ENCODE measurements around the gene WDR5. TPM values are rescaled to one million over a fixed set of nuclear protein-coding genes. Genes with fewer than 3 reads are reported as not detected.
"Not testable (repeated sequence)": the region's sequence is repeated elsewhere in the genome, so short reads cannot be mapped to it uniquely, and the experiment has no call there.

The WDR5 gene
- total and polyA plus RNA-seq, 4 experiments from 2014 or later, result 14.6 to 32.7 (median 23.4) TPM

DNA sequence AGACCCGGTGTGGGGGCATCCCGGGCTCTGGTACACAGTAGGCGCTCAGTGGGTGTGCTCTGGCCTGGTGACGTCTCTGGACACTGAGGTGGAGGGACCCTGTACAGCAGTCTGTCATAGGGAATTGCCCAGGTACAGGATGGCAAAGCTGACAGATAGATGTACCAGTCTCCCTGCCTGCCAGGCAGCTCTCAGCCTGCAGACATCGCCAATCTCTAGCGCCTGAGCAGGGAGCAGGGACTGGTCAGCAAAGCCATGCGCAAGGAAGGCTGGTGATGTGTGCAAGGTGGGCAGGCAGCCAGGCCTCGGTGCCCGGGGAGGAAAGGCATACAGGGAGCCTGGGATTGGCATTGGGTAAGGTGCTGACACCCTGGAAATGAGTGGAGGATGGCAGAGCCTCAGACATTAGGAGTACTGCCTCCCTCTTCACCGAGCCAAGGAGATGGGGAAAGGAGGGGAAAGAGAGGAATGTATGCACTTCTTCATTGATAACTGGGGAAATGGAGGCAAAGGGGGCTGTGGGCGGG, 34.2 kb upstream of the WDR5 start:
- POLR2A ChIA-PET (ENCODE audit: partially characterized antibody), result no interaction called here
- Histone ChIP-seq H3K36me3 (ENCODE audit: insufficient read depth, low read length) (no peaks in the 10 kb centered on the region), H3K9me3 (ENCODE audit: control insufficient read depth in 1 of 2, low read length in 2 of 2) (no peaks in the 10 kb centered on the region), H3K4me3 (ENCODE audit: low read length in 2 of 2) (no peak overlapping the region), H3K4me1 (ENCODE audit: insufficient read depth, low read length) (no peaks in the 10 kb centered on the region), H3K27me3 (ENCODE audit: insufficient read depth, low read length) (no peaks in the 10 kb centered on the region), H3K27ac (ENCODE audit: low read depth, low read length) (no peak overlapping the region)
- CTCF ChIA-PET (ENCODE audit: partially characterized antibody), result no interaction called here
- H3K4me1 Mint-ChIP-seq, result peaks cover 0 to 3% (median 0%) of the 10 kb centered on the region in 4 donors
- intact Hi-C loops (cut with micrococcal nuclease), result no loop called here
- peaks cover 15 to 21% of the 10 kb centered on the region in 2 donors for H3K27me3 Mint-ChIP-seq
- no peak overlapping the region for H3K27ac Mint-ChIP-seq
- no peaks in the 10 kb centered on the region for H3K36me3 Mint-ChIP-seq
- no peak overlapping the region for H3K4me3 Mint-ChIP-seq
- DNase-seq, result no peak
- peaks cover 0 to 3% (median 0%) of the 10 kb centered on the region in 8 donors for H3K9me3 Mint-ChIP-seq

DNA sequence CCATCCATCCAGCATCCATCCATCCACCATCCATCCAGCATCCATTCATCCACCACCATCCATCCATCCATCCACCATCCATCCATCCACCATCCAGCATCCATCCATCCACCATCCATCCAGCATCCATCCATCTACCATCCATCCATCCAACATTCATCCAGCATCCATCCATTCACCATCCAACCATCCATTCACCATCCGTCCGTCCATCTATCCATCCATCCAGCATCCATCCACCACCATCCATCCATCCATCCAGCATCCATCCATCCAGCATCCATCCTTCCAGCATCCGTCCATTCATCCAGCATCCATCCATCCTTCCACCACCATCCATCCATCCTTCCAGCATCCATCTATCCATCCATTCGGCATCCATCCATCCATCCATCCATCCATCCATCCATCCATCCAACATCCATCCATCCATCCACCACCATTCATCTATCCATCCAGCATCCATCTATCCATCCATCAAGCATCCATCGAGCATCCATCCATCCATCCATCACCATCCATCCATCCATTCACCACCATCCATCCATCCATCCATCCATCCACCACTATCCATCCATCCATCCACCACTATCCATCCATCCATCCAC, 32.4 kb upstream of the WDR5 start:
- Mint-ChIP-seq H3K9me3 (peaks cover 0 to 3% (median 0%) of the 10 kb centered on the region in 8 donors), H3K27ac (peak overlapping the region in 2 of 7 donors; percentile 14 to 24), H3K4me1 (peaks cover 0 to 3% (median 0%) of the 10 kb centered on the region in 4 donors), H3K4me3 (no peak overlapping the region), H3K36me3 (no peaks in the 10 kb centered on the region), H3K27me3 (peaks cover 14 to 19% of the 10 kb centered on the region in 2 donors)
- no peaks in the 10 kb centered on the region for H3K27me3 ChIP-seq (ENCODE audit: insufficient read depth, low read length)
- ChIA-PET CTCF (ENCODE audit: partially characterized antibody) (no interaction called here), POLR2A (ENCODE audit: partially characterized antibody) (no interaction called here)
- no peaks in the 10 kb centered on the region for H3K4me1 ChIP-seq (ENCODE audit: insufficient read depth, low read length)
- intact Hi-C loops (cut with micrococcal nuclease), result no loop called here
- H3K27ac ChIP-seq (ENCODE audit: low read depth, low read length), result no peak overlapping the region
- DNase-seq, result no peak
- H3K4me3 ChIP-seq (ENCODE audit: low read length in 2 of 2), result no peak overlapping the region
- H3K36me3 ChIP-seq (ENCODE audit: insufficient read depth, low read length), result no peaks in the 10 kb centered on the region
- no peaks in the 10 kb centered on the region for H3K9me3 ChIP-seq (ENCODE audit: control insufficient read depth in 1 of 2, low read length in 2 of 2)

DNA sequence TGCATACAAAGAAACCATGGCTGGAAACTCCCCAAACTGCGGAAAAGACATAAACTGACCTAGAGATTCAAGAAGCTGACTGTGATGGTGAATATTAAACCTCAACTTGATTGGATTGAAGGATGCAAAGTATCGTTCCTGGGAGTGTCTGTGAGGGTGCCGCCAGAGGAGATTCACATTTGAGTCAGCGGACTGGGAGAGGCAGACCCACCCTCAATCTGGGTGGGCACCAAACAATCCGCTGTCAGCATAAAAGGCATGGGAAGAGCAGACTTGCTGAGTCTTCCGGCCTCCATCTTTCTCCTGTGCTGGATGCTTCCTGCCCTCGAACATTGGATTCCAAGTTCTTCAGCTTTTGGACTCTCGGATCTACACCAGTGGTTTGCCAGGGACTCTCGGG, 24.8 kb upstream of the WDR5 start:
- no peak overlapping the region for H3K4me3 Mint-ChIP-seq
- no peak for DNase-seq
- ChIA-PET POLR2A (ENCODE audit: partially characterized antibody) (no interaction called here), CTCF (ENCODE audit: partially characterized antibody) (no interaction called here)
- intact Hi-C loops (cut with micrococcal nuclease), result no loop called here
- H3K36me3 Mint-ChIP-seq, result no peaks in the 10 kb centered on the region
- no peaks in the 10 kb centered on the region for H3K9me3 ChIP-seq (ENCODE audit: control insufficient read depth in 1 of 2, low read length in 2 of 2)
- no peaks in the 10 kb centered on the region for H3K4me1 Mint-ChIP-seq
- H3K27me3 Mint-ChIP-seq, result no peaks in the 10 kb centered on the region
- no peak overlapping the region for H3K4me3 ChIP-seq (ENCODE audit: low read length in 2 of 2)
- H3K27ac Mint-ChIP-seq, result no peak overlapping the region
- no peaks in the 10 kb centered on the region for H3K4me1 ChIP-seq (ENCODE audit: insufficient read depth, low read length)
- no peaks in the 10 kb centered on the region for H3K36me3 ChIP-seq (ENCODE audit: insufficient read depth, low read length)
- H3K27ac ChIP-seq (ENCODE audit: low read depth, low read length), result no peak overlapping the region
- no peaks in the 10 kb centered on the region for H3K27me3 ChIP-seq (ENCODE audit: insufficient read depth, low read length)
- H3K9me3 Mint-ChIP-seq, result no peaks in the 10 kb centered on the region

DNA sequence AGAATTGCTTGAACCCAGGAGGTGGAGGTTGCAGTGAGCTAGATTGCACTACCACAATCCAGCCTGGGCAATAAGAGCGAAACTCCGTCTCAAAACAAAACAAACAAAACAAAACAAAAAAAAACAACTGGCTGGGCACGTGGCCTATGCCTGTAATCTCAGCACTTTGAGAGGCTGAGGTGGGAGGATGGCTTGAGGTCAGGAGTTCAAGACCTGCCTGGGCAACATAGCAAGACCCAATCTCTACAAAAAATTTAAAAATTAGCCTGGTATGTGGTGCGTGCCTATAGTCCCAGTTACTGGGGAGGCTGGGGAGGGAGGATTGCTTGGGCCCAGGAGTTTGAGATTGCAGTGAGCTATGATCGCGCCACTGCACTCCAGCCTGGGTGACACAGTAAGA, 23.3 kb upstream of the WDR5 start:
- POLR2A ChIA-PET (ENCODE audit: partially characterized antibody), result no interaction called here
- CTCF ChIA-PET (ENCODE audit: partially characterized antibody), result no interaction called here
- H3K4me3 Mint-ChIP-seq, result no peak overlapping the region
- no peak overlapping the region for H3K27ac ChIP-seq (ENCODE audit: low read depth, low read length)
- no peaks in the 10 kb centered on the region for H3K36me3 Mint-ChIP-seq
- H3K27me3 ChIP-seq (ENCODE audit: insufficient read depth, low read length), result no peaks in the 10 kb centered on the region
- no peaks in the 10 kb centered on the region for H3K9me3 Mint-ChIP-seq
- H3K27me3 Mint-ChIP-seq, result no peaks in the 10 kb centered on the region
- DNase-seq, result no peak
- H3K4me3 ChIP-seq (ENCODE audit: low read length in 2 of 2), result no peak overlapping the region
- no peaks in the 10 kb centered on the region for H3K36me3 ChIP-seq (ENCODE audit: insufficient read depth, low read length)
- H3K9me3 ChIP-seq (ENCODE audit: control insufficient read depth in 1 of 2, low read length in 2 of 2), result no peaks in the 10 kb centered on the region
- H3K4me1 Mint-ChIP-seq, result no peaks in the 10 kb centered on the region
- no peaks in the 10 kb centered on the region for H3K4me1 ChIP-seq (ENCODE audit: insufficient read depth, low read length)
- no peak overlapping the region for H3K27ac Mint-ChIP-seq
- intact Hi-C loops (cut with micrococcal nuclease), result no loop called here

DNA sequence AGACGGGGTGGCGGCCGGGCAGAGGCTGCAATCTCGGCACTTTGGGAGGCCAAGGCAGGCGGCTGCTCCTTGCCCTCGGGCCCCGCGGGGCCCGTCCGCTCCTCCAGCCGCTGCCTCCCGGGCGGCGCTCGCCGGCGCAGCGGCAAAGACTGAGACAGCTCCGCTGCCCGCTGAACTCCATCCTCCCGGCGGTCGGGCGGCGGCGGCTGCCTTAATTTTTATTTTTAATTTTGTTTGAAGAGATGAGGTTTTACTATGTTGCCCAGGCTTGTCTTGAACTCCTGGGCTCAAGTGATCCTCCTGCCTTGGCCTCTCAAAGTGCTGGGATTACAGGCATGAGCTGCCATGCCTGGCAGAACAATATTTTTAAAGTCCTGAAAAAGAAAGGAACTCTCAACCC, 16.9 kb upstream of the WDR5 start:
- H3K36me3 Mint-ChIP-seq; DNase-seq; CTCF ChIA-PET (ENCODE audit: partially characterized antibody); H3K27ac ChIP-seq (ENCODE audit: low read depth, low read length); POLR2A ChIA-PET (ENCODE audit: partially characterized antibody); H3K27me3 Mint-ChIP-seq; H3K9me3 ChIP-seq (ENCODE audit: control insufficient read depth in 1 of 2, low read length in 2 of 2); H3K9me3 Mint-ChIP-seq; H3K4me1 Mint-ChIP-seq; intact Hi-C loops (cut with micrococcal nuclease); H3K27me3 ChIP-seq (ENCODE audit: insufficient read depth, low read length); H3K4me3 ChIP-seq (ENCODE audit: low read length in 2 of 2); H3K27ac Mint-ChIP-seq; H3K4me1 ChIP-seq (ENCODE audit: insufficient read depth, low read length); H3K36me3 ChIP-seq (ENCODE audit: insufficient read depth, low read length); H3K4me3 Mint-ChIP-seq: not testable (repeated sequence)

DNA sequence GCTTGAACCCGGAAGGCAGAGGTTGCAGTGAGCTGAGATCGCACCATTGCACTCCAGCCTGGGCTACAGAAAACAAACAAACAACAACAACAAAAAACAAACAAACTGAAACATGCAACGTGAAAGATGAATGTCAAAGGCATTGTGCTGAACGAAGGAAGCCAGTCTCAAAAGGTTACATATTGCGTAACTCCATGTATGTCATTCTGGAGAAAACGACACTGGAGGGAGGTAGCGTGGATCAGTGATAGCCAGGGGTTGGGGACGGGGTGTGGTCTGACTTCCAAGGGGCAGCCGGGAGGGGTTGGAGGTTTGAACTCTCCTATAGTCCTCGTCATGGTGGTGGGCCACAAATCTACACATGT, 12.1 kb upstream of the WDR5 start:
- Histone ChIP-seq H3K27ac (ENCODE audit: low read depth, low read length) (no peak overlapping the region), H3K9me3 (ENCODE audit: control insufficient read depth in 1 of 2, low read length in 2 of 2) (no peaks in the 10 kb centered on the region), H3K27me3 (ENCODE audit: insufficient read depth, low read length) (no peaks in the 10 kb centered on the region), H3K4me3 (ENCODE audit: low read length in 2 of 2) (no peak overlapping the region), H3K36me3 (ENCODE audit: insufficient read depth, low read length) (no peaks in the 10 kb centered on the region), H3K4me1 (ENCODE audit: insufficient read depth, low read length) (no peaks in the 10 kb centered on the region)
- Mint-ChIP-seq H3K27me3 (no peaks in the 10 kb centered on the region), H3K4me3 (no peak overlapping the region), H3K36me3 (no peaks in the 10 kb centered on the region), H3K9me3 (no peaks in the 10 kb centered on the region), H3K27ac (no peak overlapping the region), H3K4me1 (no peaks in the 10 kb centered on the region)
- intact Hi-C loops (cut with micrococcal nuclease), result no loop called here
- CTCF ChIA-PET (ENCODE audit: partially characterized antibody), result no interaction called here
- DNase-seq, result no peak
- POLR2A ChIA-PET (ENCODE audit: partially characterized antibody), result no interaction called here

DNA sequence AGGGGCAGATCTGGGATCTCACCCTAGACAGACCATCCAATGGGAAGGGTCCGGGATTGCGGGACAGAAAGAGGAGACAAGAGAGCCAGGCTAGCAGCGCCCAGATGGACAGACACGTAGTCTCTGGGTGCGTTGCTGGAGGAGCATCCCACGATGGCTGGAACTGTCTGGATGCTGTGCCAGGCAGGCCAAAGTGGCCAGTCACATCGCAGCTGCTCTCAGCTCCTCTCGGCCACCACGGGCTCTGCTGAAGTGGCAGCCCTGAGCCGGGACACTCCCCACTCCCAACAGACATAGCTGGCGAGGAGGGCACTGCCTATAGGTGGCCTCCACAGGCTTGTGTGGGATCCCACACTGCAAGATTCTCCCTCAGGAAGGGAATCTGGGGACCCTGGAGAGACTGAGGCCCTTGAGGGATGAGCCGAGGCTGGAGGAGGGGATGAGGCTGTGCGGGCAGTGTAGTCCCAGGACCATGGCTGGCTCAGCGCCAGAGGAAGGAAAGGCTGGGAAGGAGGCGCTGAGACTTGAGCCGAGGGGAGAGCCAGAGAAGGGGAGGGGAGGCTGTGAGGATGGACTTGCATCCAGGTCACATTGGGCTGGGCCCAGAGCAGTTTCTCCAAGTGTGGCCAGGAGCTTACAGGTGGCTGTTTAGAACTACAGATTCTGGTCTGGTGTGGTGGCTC, 10.3 kb upstream of the WDR5 start:
- H3K36me3 Mint-ChIP-seq, result no peaks in the 10 kb centered on the region
- Histone ChIP-seq H3K27ac (ENCODE audit: low read depth, low read length) (no peak overlapping the region), H3K4me3 (ENCODE audit: low read length in 2 of 2) (no peak overlapping the region), H3K9me3 (ENCODE audit: control insufficient read depth in 1 of 2, low read length in 2 of 2) (no peaks in the 10 kb centered on the region), H3K36me3 (ENCODE audit: insufficient read depth, low read length) (no peaks in the 10 kb centered on the region), H3K4me1 (ENCODE audit: insufficient read depth, low read length) (no peaks in the 10 kb centered on the region), H3K27me3 (ENCODE audit: insufficient read depth, low read length) (no peaks in the 10 kb centered on the region)
- H3K4me1 Mint-ChIP-seq, result no peaks in the 10 kb centered on the region
- H3K27ac Mint-ChIP-seq, result no peak overlapping the region
- H3K9me3 Mint-ChIP-seq, result no peaks in the 10 kb centered on the region
- no peak overlapping the region for H3K4me3 Mint-ChIP-seq
- intact Hi-C loops (cut with micrococcal nuclease), result no loop called here
- ChIA-PET POLR2A (ENCODE audit: partially characterized antibody) (no interaction called here), CTCF (ENCODE audit: partially characterized antibody) (no interaction called here)
- H3K27me3 Mint-ChIP-seq, result no peaks in the 10 kb centered on the region
- DNase-seq, result no peak
